ENCODE results near the gene POP5.

The POP5 gene

GRCh38 chr12:120590741-120591407 lies 9.7 kb upstream of the POP5 start:
- no peak for DNase-seq

- DNase-seq = peak in 6 of 56 donors; percentile 1 to 9 (median 4)
These were observed 8.0 kb upstream of the POP5 start for GRCh38 chr12:120588948-120589930.

GRCh38 chr12:120588371-120588770 lies 7.2 kb upstream of the POP5 start:
- DNase-seq = no peak

GRCh38 chr12:120586860-120587259 lies 5.7 kb upstream of the POP5 start:
- no peak for DNase-seq

GRCh38 chr12:120586206-120586605 lies 5.0 kb upstream of the POP5 start:
- DNase-seq = no peak

GRCh38 chr12:120584343-120585149 lies 3.3 kb upstream of the POP5 start:
- DNase-seq = peak in 48 of 56 donors; percentile 10 to 81 (median 40)

- peak in 53 of 56 donors; percentile 3 to 86 (median 57) for DNase-seq
These were observed 2.4 kb upstream of the POP5 start for GRCh38 chr12:120583478-120584030.

GRCh38 chr12:120581998-120582397 lies 796 bp upstream of the POP5 start:
- no peak for DNase-seq

GRCh38 chr12:120579179-120579578 lies 2.0 kb downstream of the POP5 start:
- DNase-seq = no peak

GRCh38 chr12:120574106-120574505 lies 7.1 kb downstream of the POP5 start:
- DNase-seq = no peak

- DNase-seq = no peak
These were observed 7.6 kb downstream of the POP5 start for GRCh38 chr12:120573560-120573959.

GRCh38 chr12:120571299-120571698 lies 9.9 kb downstream of the POP5 start:
- DNase-seq = no peak

GRCh38 chr12:120563495-120563894 lies 17.7 kb downstream of the POP5 start:
- no peak for DNase-seq

GRCh38 chr12:120562906-120563305 lies 18.3 kb downstream of the POP5 start:
- DNase-seq = no peak

- no peak for DNase-seq
These were observed 23.6 kb downstream of the POP5 start for GRCh38 chr12:120557589-120557988.

- peak in 3 of 56 donors; percentile 3 to 15 (median 4) for DNase-seq
These were observed 26.5 kb downstream of the POP5 start for GRCh38 chr12:120554678-120555077.

- no peak for DNase-seq
These were observed 35.2 kb downstream of the POP5 start for GRCh38 chr12:120546050-120546386.

- no peak for DNase-seq
These were observed 36.5 kb downstream of the POP5 start for GRCh38 chr12:120544691-120545090.

- DNase-seq = no peak
These were observed 39.0 kb downstream of the POP5 start for GRCh38 chr12:120542166-120542565.

GRCh38 chr12:120540445-120540844 lies 40.8 kb downstream of the POP5 start:
- no peak for DNase-seq

GRCh38 chr12:120539303-120539702 lies 41.9 kb downstream of the POP5 start:
- DNase-seq = no peak

All from nucleus accumbens (tissue), 56 donors.